Gastroesophageal sphincter (tissue), 3 donors: ENCODE data around the gene CDHR4.

ENCODE experiments used
- CTCF ChIP-seq, 4 experiments: fragments of 200-600 bp in 2 of 4; fragments of 450-650 bp in 2 of 4; sonication (generic) in 1 of 4; IDR thresholded peaks; one replicate each; pipeline ENCODE4 v1.5.1; 2017 to 2019; ENCODE audit warnings: antibody characterized with exemption in 4 of 4, mild to moderate bottlenecking in 2 of 4, moderate library complexity in 2 of 4
- EP300 ChIP-seq: sonication (generic); formaldehyde crosslinking; IDR thresholded peaks from one replicate; pipeline ENCODE4 v1.6.1; 2017; ENCODE audit warnings: antibody characterized with exemption, mild to moderate bottlenecking
- POLR2A ChIP-seq, 2 donors: fragments of 450-650 bp; IDR thresholded peaks; one replicate each; pipeline ENCODE4 v1.6.1; 2017; ENCODE audit warnings: antibody characterized with exemption in 2 of 2, mild to moderate bottlenecking in 2 of 2, moderate library complexity in 1 of 2
- POLR2AphosphoS5 ChIP-seq: sonication (generic); formaldehyde crosslinking; IDR thresholded peaks from one replicate; pipeline ENCODE4 v1.6.1; 2017; ENCODE audit warnings: antibody characterized with exemption

GRCh38 chr3:49769286-49769915 lies 30.3 kb downstream of the CDHR4 start:
- no peak for TF ChIP-seq POLR2AphosphoS5
- no peak for TF ChIP-seq POLR2A (IDR thresholded peaks at IDR 0.05)
- TF ChIP-seq EP300 = no peak
- no peak for TF ChIP-seq CTCF (IDR thresholded peaks at IDR 0.05)
